ENCODE measurements around the gene SLC4A1AP. TPM values are rescaled to one million over a fixed set of nuclear protein-coding genes. Genes with fewer than 3 reads are reported as not detected.

SLC4A1AP gene
- total and polyA plus RNA-seq, 2 of the 13 experiments (the other 11 are each of a cell fraction or from before 2014, with no cell fraction given) = 15.3 to 44.6 TPM

DNA sequence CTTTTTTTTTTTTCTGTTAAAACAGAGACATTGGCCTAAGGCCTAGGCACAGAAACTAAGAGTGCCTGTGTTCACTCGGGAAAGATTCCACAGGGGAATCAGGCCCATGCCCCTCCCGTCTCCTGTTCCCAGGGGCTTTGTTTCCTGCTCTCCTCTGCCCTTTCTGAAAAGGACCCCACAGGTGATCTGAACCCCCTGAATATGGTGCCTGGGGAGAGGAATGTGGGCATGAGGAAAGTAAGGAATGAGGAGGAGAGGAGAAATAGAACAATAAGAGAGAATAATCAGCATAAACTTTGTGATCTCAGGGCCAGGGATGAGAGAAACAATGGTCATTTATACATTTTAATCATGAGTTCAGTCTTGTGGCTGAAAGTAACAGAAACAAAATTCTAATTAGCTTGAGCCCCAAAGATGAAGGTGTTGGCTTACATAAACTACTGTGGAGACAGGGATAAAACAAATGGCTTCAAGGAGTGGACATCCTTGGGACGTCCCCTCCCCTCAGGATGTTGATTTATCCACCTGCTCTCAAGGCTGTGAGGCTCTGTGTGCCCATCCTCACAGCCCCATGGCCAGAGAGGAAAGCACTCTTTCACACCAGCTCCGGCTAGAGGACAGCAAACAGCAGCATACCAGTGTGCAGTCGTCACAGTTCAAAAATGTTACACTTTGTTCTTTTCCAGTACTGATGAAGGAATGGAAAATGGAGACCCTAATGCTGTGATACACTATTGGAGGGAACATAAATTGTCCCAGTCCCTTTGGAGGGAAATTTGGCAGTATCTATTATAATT lies 61.4 kb downstream of the SLC4A1AP start (continued):
- peak; percentile 89 for TF ChIP-seq ERF (CRISPR knock-in tag; IDR thresholded peaks at IDR 0.05)
- TF ChIP-seq LCORL (IDR thresholded peaks at IDR 0.05) = no peak
- peak; percentile 82 for TF ChIP-seq LCORL (CRISPR knock-in tag; IDR thresholded peaks at IDR 0.05)
- no peak for TF ChIP-seq NFE2L1 (CRISPR knock-in tag; IDR thresholded peaks at IDR 0.05; ENCODE audit: borderline replicate concordance)
- peak; percentile 18; the same call in 1 of the 2 replicates for TF ChIP-seq HOXA3 (CRISPR knock-in tag; IDR thresholded peaks at IDR 0.05)
- TF ChIP-seq ZFAT (CRISPR knock-in tag; conservative IDR thresholded peaks at IDR 0.05) = no peak
- TF ChIP-seq, protein P1, sequence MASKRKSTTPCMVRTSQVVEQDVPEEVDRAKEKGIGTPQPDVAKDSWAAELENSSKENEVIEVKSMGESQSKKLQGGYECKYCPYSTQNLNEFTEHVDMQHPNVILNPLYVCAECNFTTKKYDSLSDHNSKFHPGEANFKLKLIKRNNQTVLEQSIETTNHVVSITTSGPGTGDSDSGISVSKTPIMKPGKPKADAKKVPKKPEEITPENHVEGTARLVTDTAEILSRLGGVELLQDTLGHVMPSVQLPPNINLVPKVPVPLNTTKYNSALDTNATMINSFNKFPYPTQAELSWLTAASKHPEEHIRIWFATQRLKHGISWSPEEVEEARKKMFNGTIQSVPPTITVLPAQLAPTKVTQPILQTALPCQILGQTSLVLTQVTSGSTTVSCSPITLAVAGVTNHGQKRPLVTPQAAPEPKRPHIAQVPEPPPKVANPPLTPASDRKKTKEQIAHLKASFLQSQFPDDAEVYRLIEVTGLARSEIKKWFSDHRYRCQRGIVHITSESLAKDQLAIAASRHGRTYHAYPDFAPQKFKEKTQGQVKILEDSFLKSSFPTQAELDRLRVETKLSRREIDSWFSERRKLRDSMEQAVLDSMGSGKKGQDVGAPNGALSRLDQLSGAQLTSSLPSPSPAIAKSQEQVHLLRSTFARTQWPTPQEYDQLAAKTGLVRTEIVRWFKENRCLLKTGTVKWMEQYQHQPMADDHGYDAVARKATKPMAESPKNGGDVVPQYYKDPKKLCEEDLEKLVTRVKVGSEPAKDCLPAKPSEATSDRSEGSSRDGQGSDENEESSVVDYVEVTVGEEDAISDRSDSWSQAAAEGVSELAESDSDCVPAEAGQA (IDR thresholded peaks at IDR 0.05; ENCODE audit: low read depth) = no peak
- TF ChIP-seq, protein P1 (CRISPR knock-in tag; IDR thresholded peaks at IDR 0.05; ENCODE audit: borderline replicate concordance) = no peak
- TF ChIP-seq HNF4A (CRISPR knock-in tag; IDR thresholded peaks at IDR 0.05) = peak; percentile 63
- TF ChIP-seq KIAA2018 (CRISPR knock-in tag; IDR thresholded peaks at IDR 0.05; ENCODE audit: borderline replicate concordance) = no peak
- TF ChIP-seq SNAI1 (CRISPR knock-in tag; IDR thresholded peaks at IDR 0.05; ENCODE audit: borderline replicate concordance) = 0 out of 2 replicates have a peak, but pooled peaks have one; percentile 76
- no peak for TF ChIP-seq ZNF550 (CRISPR knock-in tag; IDR thresholded peaks at IDR 0.05; ENCODE audit: borderline replicate concordance)
- no peak for TF ChIP-seq HNRNPLL (IDR thresholded peaks at IDR 0.05; ENCODE audit: low read depth, low read length, poor library complexity, severe bottlenecking)
- 0 out of 2 replicates have a peak, but pooled peaks have one; percentile 59 for TF ChIP-seq IRF9 (CRISPR knock-in tag; IDR thresholded peaks at IDR 0.05; ENCODE audit: borderline replicate concordance)

Data from HepG2 (cell line).